Measurements from ENCODE around the gene CDH23. TPM values are rescaled to one million over a fixed set of nuclear protein-coding genes. Genes with fewer than 3 reads are reported as not detected.

CDH23 gene
- total RNA-seq, 2 donors from 2014 or later, result 0.06 TPM; not detected in 1

DNA sequence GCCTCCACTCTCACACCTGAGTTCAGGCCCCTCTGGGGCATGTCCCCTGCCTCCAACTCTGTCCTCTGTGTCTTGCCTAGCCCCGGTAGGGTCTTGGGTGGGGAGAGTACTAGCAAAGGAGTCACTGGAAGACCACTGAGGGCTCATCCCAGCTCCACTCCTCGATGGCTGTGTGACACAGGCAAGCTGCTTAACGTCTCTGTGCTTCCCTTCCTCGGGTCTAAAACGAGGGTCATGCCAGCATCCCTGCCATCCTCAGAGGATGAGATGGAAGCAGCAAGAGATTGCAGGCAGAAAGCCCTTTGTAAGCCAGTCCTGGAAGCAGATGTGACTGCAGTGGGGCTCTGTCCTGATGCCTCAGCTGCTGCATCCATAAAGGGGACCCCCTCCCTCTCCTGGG is 338.1 kb downstream of the CDH23 start:
- H3K27me3 Mint-ChIP-seq, result no peaks in the 10 kb centered on the region
- H3K4me3 Mint-ChIP-seq, result no peak overlapping the region
- H3K4me1 Mint-ChIP-seq (ENCODE audit: low read depth in 2 of 2), result peaks cover 44 to 50% of the 10 kb centered on the region in 2 donors
- ATAC-seq (no peak), DNase-seq (ENCODE audit: low spot score) (no peak)
- peak overlapping the region; percentile 83 to 86 for H3K27ac Mint-ChIP-seq
- no peaks in the 10 kb centered on the region for H3K36me3 Mint-ChIP-seq
- H3K9me3 Mint-ChIP-seq, result no peaks in the 10 kb centered on the region

DNA sequence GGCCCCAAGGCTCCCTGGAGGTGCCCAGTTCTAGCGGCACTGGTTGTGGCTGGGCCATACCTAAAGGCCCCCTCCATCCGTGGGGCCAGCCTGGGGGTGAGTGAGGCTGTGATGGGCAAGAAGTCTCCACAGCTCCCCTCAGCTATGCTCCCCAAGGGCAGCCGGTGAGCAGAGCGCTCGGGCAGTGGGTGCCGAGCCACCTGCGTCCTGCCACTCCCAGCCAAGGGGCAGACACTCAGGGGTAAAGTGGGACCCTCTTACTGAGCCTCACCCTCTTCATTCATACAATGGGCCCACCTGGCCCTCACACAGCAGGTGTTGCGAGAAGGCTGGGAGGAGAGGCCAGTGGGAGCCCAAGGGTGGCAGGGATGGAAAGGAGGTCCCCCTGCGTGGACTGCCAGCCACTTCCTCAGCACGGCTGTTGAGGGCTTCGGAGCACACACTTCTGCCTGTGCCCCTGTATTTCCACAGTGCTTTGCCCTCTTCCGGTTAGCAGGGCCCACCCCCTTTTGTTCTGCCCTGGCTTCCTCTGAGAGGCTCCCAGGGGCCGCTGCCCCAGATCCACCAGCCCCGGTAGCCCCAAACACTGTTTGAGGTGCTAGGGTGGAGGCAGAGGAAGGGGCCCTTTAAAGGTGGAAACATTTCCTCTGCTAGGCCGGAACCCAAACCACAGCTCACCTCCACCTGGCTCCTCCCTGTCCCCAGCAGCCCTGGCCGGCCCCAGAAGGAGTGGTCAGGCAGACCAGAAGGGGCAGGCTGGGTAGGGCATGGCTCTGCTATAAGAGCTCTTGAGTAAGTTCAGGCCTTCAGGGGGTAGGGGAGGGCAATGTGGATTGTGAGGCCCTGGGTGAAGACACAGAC is 339.2 kb downstream of the CDH23 start:
- Mint-ChIP-seq H3K27ac (peak overlapping the region; percentile 83 to 86), H3K36me3 (no peaks in the 10 kb centered on the region), H3K4me1 (ENCODE audit: low read depth in 2 of 2) (peaks cover 56 to 61% of the 10 kb centered on the region in 2 donors), H3K27me3 (no peaks in the 10 kb centered on the region), H3K4me3 (peak overlapping the region; percentile 12), H3K9me3 (no peaks in the 10 kb centered on the region)
- peak; percentile 79 for DNase-seq (ENCODE audit: low spot score)
- ATAC-seq, result peak; percentile 65 to 87

- H3K9me3 Mint-ChIP-seq, result no peaks in the 10 kb centered on the region
- H3K4me3 Mint-ChIP-seq, result no peak overlapping the region
- H3K27ac Mint-ChIP-seq, result peak overlapping the region; percentile 83 to 86
- H3K36me3 Mint-ChIP-seq, result no peaks in the 10 kb centered on the region
- H3K27me3 Mint-ChIP-seq, result no peaks in the 10 kb centered on the region
- DNase-seq (ENCODE audit: low spot score), result no peak
- no peak for ATAC-seq
- peaks cover 62 to 67% of the 10 kb centered on the region in 2 donors for H3K4me1 Mint-ChIP-seq (ENCODE audit: low read depth in 2 of 2)
These were observed 339.8 kb downstream of the CDH23 start for GRCh38 chr10:71736570-71736952.

DNA sequence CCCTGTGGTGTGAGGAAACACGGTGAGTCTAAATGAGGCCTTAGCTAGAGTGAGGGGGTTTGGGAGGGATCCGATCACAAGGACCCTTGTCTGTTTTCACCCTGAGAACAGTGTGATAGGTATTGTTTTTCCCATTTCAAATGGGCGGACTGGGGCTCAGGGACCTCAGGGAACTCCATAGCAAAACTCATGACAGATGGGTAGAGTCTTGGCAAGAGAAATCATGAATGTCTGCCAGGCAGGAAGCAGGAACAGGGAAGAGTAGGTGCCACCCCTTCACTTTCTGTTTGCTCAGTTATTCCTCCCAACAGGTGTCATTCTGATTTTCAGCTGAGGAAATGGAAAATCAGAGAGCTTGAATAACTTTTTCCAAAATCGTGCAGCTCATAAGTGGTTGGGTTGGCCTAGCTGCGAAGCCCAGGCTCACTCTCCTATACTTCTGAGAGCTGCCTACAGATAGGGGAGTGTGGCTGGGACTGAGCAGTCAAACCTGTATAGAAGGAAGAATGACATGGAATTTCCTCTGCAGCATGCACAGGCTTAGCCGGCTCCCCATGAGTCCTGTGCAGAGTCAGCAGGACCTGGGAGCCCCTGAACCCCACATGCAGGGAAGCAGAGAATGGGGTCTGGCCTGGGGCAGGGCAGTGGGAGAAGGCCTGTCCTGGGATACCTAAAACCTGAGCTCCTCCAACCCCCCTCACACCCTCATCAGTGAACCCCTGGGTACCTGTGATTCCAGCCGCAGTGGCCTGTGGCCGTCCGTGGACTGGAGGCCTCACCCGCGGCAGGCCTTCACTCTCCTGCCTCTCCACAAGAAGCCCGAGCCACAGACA is 340.5 kb downstream of the CDH23 start:
- Mint-ChIP-seq H3K4me3 (no peak overlapping the region), H3K9me3 (no peaks in the 10 kb centered on the region), H3K36me3 (no peaks in the 10 kb centered on the region), H3K4me1 (ENCODE audit: low read depth in 2 of 2) (peaks cover 64 to 67% of the 10 kb centered on the region in 2 donors), H3K27ac (peak overlapping the region; percentile 83 to 86), H3K27me3 (no peaks in the 10 kb centered on the region)
- ATAC-seq (no peak), DNase-seq (ENCODE audit: low spot score) (no peak)

- ATAC-seq (no peak), DNase-seq (ENCODE audit: low spot score) (no peak)
- Mint-ChIP-seq H3K4me3 (no peak overlapping the region), H3K9me3 (no peaks in the 10 kb centered on the region), H3K27ac (peak overlapping the region; percentile 67 to 86), H3K4me1 (ENCODE audit: low read depth in 2 of 2) (peaks cover 64 to 67% of the 10 kb centered on the region in 2 donors), H3K27me3 (no peaks in the 10 kb centered on the region), H3K36me3 (no peaks in the 10 kb centered on the region)
These were observed 341.1 kb downstream of the CDH23 start for GRCh38 chr10:71737834-71738197.

DNA sequence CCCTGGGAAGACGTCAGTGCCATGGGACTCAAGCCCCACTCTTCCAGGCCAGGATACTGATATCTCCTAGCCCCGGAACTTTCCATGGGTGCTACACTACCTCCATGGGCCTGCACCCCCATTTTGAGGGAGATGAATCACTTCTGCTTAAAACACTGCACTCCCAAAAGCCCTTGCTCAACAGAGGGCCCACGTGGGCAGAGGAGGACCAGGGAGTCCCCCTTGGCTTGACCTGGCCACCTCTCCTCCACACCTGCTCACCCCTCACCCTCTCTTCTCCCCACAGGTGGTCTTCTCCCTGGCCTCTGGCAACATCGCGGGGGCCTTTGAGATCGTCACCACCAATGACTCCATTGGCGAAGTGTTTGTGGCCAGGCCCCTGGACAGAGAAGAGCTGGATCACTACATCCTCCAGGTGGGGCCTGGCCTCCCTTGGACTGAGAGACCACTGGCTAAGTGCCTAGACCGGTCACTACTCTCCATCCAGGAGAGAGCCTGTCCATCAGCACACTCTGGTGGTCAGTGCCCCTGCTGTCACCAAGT is 342.7 kb downstream of the CDH23 start:
- Mint-ChIP-seq H3K9me3 (no peaks in the 10 kb centered on the region), H3K36me3 (no peaks in the 10 kb centered on the region), H3K27me3 (no peaks in the 10 kb centered on the region), H3K4me3 (no peak overlapping the region), H3K27ac (peak overlapping the region in 1 of 2 donors; percentile 27), H3K4me1 (ENCODE audit: low read depth in 2 of 2) (peaks cover 58 to 65% of the 10 kb centered on the region in 2 donors)
- ATAC-seq, result no peak
- DNase-seq (ENCODE audit: low spot score), result no peak

- ATAC-seq (no peak), DNase-seq (ENCODE audit: low spot score) (no peak)
- Mint-ChIP-seq H3K27me3 (no peaks in the 10 kb centered on the region), H3K36me3 (no peaks in the 10 kb centered on the region), H3K9me3 (no peaks in the 10 kb centered on the region), H3K4me3 (peak overlapping the region; percentile 28), H3K27ac (peak overlapping the region in 1 of 2 donors; percentile 27), H3K4me1 (ENCODE audit: low read depth in 2 of 2) (peaks cover 58 to 65% of the 10 kb centered on the region in 2 donors)
These were observed 343.4 kb downstream of the CDH23 start for GRCh38 chr10:71740069-71740653.

- Mint-ChIP-seq H3K27me3 (no peaks in the 10 kb centered on the region), H3K4me3 (peak overlapping the region; percentile 16), H3K4me1 (ENCODE audit: low read depth in 2 of 2) (peaks cover 59 to 69% of the 10 kb centered on the region in 2 donors), H3K36me3 (no peaks in the 10 kb centered on the region), H3K9me3 (no peaks in the 10 kb centered on the region), H3K27ac (peak overlapping the region in 1 of 2 donors; percentile 52)
- DNase-seq (ENCODE audit: low spot score) (no peak), ATAC-seq (no peak)
These were observed 344.3 kb downstream of the CDH23 start for GRCh38 chr10:71741029-71741428.

GRCh38 chr10:71741671-71742070 is 345.0 kb downstream of the CDH23 start:
- peaks cover 58 to 70% of the 10 kb centered on the region in 2 donors for H3K4me1 Mint-ChIP-seq (ENCODE audit: low read depth in 2 of 2)
- H3K27me3 Mint-ChIP-seq, result no peaks in the 10 kb centered on the region
- no peaks in the 10 kb centered on the region for H3K9me3 Mint-ChIP-seq
- peak overlapping the region; percentile 52 to 60 for H3K27ac Mint-ChIP-seq
- H3K36me3 Mint-ChIP-seq, result no peaks in the 10 kb centered on the region
- no peak for ATAC-seq
- peak overlapping the region; percentile 68 for H3K4me3 Mint-ChIP-seq
- DNase-seq (ENCODE audit: low spot score), result no peak

DNA sequence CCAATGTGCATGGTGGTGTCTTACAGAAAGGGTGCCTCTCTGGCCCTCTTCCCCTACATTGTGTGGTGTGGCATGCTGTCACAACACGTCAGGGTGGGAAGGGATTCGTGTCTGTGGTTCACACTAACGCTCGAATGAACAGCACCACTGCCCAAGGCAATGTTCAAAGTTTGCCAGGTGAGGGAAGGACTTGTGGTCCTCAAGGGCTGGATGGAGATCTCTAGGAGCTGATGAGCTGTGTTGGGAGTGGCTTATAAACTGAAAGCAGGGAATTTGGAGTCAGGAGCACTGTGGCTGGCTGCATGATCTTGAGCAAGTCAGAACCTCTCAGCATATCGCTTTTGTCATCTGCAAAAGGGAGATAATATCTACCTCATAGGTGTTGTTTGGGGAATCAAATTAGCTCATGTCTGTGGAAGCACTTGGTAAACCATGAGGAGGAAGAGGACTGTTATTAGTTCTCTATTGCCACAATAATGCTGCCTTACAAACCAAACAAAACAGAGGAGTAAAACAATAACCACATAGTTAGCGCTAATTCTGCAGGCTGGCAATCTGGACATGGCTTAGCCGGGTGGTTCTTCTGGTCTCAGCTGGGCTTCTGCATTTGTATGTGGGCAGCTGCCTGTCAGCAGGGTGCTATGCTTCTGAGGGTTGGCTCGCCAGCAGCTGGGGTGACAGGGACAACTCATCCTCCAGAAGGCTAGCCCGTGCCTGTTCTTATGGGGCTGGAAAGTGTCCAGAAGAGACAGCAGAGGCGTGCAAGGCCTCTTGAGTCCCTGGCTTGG is 345.8 kb downstream of the CDH23 start:
- H3K9me3 Mint-ChIP-seq, result no peaks in the 10 kb centered on the region
- ATAC-seq (peak; percentile 58 to 67), DNase-seq (ENCODE audit: low spot score) (no peak)
- peak overlapping the region; percentile 52 to 60 for H3K27ac Mint-ChIP-seq
- H3K27me3 Mint-ChIP-seq, result no peaks in the 10 kb centered on the region
- H3K4me3 Mint-ChIP-seq, result peak overlapping the region; percentile 68
- H3K4me1 Mint-ChIP-seq (ENCODE audit: low read depth in 2 of 2), result peaks cover 61 to 74% of the 10 kb centered on the region in 2 donors
- H3K36me3 Mint-ChIP-seq, result no peaks in the 10 kb centered on the region

- Mint-ChIP-seq H3K27me3 (no peaks in the 10 kb centered on the region), H3K4me1 (ENCODE audit: low read depth in 2 of 2) (peaks cover 67 to 80% of the 10 kb centered on the region in 2 donors), H3K9me3 (no peaks in the 10 kb centered on the region), H3K4me3 (peak overlapping the region; percentile 68), H3K27ac (peak overlapping the region; percentile 52 to 60), H3K36me3 (no peaks in the 10 kb centered on the region)
- no peak for DNase-seq (ENCODE audit: low spot score)
- ATAC-seq, result no peak
These were observed 346.5 kb downstream of the CDH23 start for GRCh38 chr10:71743089-71743838.

- DNase-seq (ENCODE audit: low spot score), result no peak
- ATAC-seq, result no peak
- Mint-ChIP-seq H3K4me1 (ENCODE audit: low read depth in 2 of 2) (peaks cover 73 to 84% of the 10 kb centered on the region in 2 donors), H3K4me3 (no peak overlapping the region), H3K36me3 (no peaks in the 10 kb centered on the region), H3K27me3 (no peaks in the 10 kb centered on the region), H3K27ac (no peak overlapping the region), H3K9me3 (no peaks in the 10 kb centered on the region)
These were observed 347.1 kb downstream of the CDH23 start for GRCh38 chr10:71743866-71744265.

All from natural killer cell treated with Interleukin-12 subunit alpha and Interleukin-12 subunit beta and Interleukin-15 and Interleukin-18, amount 100 ng/mL, for 72 hours (primary cell).